ENCODE results near the gene KLF9. TPM values are rescaled to one million over a fixed set of nuclear protein-coding genes. Genes with fewer than 3 reads are reported as not detected.
A peak's percentile ranks its signal among the peaks of the same experiment; 100 is the strongest.

Gene KLF9
- polyA plus RNA-seq, result 1 to 10 TPM; 5.8 to 9.0 TPM

DNA sequence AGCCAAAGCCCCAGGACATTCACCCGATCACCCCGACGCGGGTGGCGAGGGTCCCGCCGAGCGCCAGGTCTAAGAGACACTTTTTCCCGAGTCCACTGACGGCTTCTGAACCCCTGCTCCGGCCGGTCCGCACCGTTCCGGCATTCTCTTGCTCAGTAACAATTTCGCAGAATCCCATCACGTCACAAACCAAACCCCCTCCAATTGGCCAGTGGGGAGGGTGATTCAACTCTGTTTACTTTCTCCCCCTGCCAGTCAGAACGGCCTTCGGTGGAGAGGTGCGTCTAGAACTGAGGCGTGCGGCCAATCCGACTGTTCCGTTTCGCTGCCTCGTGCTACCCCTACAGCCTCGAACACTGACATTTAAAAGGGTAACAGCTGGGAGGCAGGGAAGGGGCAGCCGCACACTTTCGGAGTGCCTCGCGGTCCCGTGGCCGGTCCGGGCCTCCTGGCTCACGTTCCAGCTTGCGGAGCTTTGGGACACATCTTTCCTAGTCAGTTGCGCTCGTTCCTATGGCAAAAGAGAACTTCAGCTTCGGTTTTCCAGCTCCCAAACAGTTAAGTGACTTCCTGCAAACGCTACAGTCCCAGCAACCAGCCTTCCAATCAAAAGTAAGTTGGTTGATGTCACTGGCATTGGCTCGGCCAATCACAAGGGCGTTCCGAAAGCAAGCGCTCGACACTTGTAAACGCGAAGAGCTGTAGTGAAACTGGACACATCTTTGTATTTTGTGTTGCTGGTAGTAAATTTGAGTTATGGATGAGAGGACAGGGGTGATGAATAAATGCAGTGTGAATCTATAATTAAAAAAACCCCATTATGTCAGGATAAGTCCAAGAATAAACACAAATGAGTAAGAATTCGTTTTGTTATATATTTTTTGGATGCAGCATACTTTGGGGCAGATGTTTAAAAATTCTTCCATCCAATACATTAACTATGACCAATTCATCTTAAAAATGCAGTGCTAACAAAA, at the start of gene KLF9:
TSS of gene KLF9 (minus strand) at position 859 of the 977 bp plus-strand sequence. CDS start 1,294 bp downstream, outside the sequence.
- H3K36me3 ChIP-seq (ENCODE audit: control insufficient read depth in 2 of 2, insufficient read depth in 2 of 2, low read length in 1 of 2), result no peaks in the 10 kb centered on the region
- H3K4me1 ChIP-seq (ENCODE audit: control insufficient read depth in 2 of 2, insufficient read depth in 2 of 2, low read length in 1 of 2), result no peaks in the 10 kb centered on the region
- H3K9me3 ChIP-seq (ENCODE audit: control insufficient read depth in 2 of 2, insufficient read depth in 1 of 2, low read depth in 1 of 2, low read length in 1 of 2), result no peaks in the 10 kb centered on the region
- WGBS, 2 donors, result 0% methylated on average over 48 of the region's 48 CpGs
- H3K27me3 ChIP-seq (ENCODE audit: control insufficient read depth in 1 of 2, insufficient read depth in 2 of 2, low read length in 2 of 2), result no peaks in the 10 kb centered on the region
- H3K27ac ChIP-seq (ENCODE audit: low read depth in 2 of 2, low read length in 1 of 2), result peak within 1 kb of the TSS; percentile 100
- peak within 1 kb of the TSS; percentile 60 to 99 for H3K4me3 ChIP-seq (ENCODE audit: low read depth in 1 of 2, low read length in 2 of 2)

DNA sequence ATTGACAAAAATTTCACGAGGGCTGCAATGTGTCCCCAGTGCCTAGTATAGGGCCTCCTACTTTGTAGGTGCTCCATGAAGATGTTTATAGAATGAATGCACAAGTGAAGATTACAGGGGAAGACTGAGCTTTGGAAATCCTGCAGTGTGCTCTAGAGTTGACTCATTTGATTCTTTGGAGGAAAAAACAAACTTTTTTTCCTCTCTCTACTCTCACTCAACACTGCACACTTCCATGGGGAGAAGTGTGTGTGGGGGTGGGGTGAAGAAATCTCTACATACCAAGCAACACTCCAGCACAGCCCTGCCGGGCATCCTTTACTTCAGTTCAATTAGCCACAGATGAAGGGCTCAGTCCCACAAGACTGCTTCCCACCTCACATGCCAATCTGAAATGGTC, 49.4 kb upstream of the KLF9 start:
- WGBS, 2 donors, result 80 to 88% methylated on average over 2 of the region's 2 CpGs
- no peaks in the 10 kb centered on the region for H3K36me3 ChIP-seq (ENCODE audit: control insufficient read depth in 2 of 2, insufficient read depth in 2 of 2, low read length in 1 of 2)
- H3K27ac ChIP-seq (ENCODE audit: low read depth in 2 of 2, low read length in 1 of 2), result no peak overlapping the region
- no peaks in the 10 kb centered on the region for H3K4me1 ChIP-seq (ENCODE audit: control insufficient read depth in 2 of 2, insufficient read depth in 2 of 2, low read length in 1 of 2)
- no peak overlapping the region for H3K4me3 ChIP-seq (ENCODE audit: low read depth in 1 of 2, low read length in 2 of 2)
- H3K9me3 ChIP-seq (ENCODE audit: control insufficient read depth in 2 of 2, insufficient read depth in 1 of 2, low read depth in 1 of 2, low read length in 1 of 2), result no peaks in the 10 kb centered on the region
- no peaks in the 10 kb centered on the region for H3K27me3 ChIP-seq (ENCODE audit: control insufficient read depth in 1 of 2, insufficient read depth in 2 of 2, low read length in 2 of 2)

DNA sequence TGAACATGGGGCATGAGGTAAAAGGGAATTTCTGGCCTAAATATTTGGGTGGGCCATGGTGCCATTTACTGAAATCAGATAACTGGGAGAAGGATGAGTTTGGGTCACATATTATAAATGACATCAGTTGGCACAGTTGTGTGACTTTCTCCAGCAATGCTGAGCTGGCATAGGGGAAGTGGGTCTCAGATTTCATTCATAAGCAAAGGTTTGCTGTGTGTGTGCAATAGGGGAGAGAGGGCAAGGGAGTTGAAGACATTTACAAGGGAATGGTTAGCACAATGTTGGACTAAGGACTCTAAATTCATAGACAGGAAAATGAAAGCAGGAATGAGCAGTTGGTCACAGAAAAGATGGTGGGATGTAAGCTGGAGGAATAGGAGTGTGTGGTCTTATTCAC, 47.8 kb upstream of the KLF9 start:
- no peaks in the 10 kb centered on the region for H3K27me3 ChIP-seq (ENCODE audit: control insufficient read depth in 1 of 2, insufficient read depth in 2 of 2, low read length in 2 of 2)
- no peaks in the 10 kb centered on the region for H3K4me1 ChIP-seq (ENCODE audit: control insufficient read depth in 2 of 2, insufficient read depth in 2 of 2, low read length in 1 of 2)
- H3K27ac ChIP-seq (ENCODE audit: low read depth in 2 of 2, low read length in 1 of 2), result no peak overlapping the region
- no peaks in the 10 kb centered on the region for H3K36me3 ChIP-seq (ENCODE audit: control insufficient read depth in 2 of 2, insufficient read depth in 2 of 2, low read length in 1 of 2)
- H3K4me3 ChIP-seq (ENCODE audit: low read depth in 1 of 2, low read length in 2 of 2), result no peak overlapping the region
- no peaks in the 10 kb centered on the region for H3K9me3 ChIP-seq (ENCODE audit: control insufficient read depth in 2 of 2, insufficient read depth in 1 of 2, low read depth in 1 of 2, low read length in 1 of 2)

DNA sequence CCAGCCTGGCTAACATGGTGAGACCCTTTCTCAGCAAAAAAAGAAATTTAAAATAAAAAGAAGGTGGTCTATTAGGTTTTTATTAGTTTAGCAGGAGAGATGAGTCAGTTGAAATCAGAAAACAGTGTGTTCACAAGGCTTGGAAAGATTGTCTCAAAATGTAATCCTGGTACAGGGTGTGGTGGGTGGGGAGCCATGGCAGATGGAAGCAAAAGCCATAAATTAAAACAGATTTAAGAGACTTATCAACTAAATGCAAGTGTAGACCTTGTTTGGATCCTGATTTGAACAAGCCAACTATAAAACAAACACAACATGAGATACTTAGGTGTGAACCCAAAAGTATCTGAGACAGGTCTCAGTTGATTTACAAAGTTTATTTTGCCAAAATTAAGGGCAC, 42.8 kb upstream of the KLF9 start:
- H3K27ac ChIP-seq (ENCODE audit: low read depth in 2 of 2, low read length in 1 of 2), result no peak overlapping the region
- no peaks in the 10 kb centered on the region for H3K9me3 ChIP-seq (ENCODE audit: control insufficient read depth in 2 of 2, insufficient read depth in 1 of 2, low read depth in 1 of 2, low read length in 1 of 2)
- H3K4me3 ChIP-seq (ENCODE audit: low read depth in 1 of 2, low read length in 2 of 2), result no peak overlapping the region
- peaks cover 0 to 4% of the 10 kb centered on the region in 2 donors for H3K4me1 ChIP-seq (ENCODE audit: control insufficient read depth in 2 of 2, insufficient read depth in 2 of 2, low read length in 1 of 2)
- no peaks in the 10 kb centered on the region for H3K27me3 ChIP-seq (ENCODE audit: control insufficient read depth in 1 of 2, insufficient read depth in 2 of 2, low read length in 2 of 2)
- no peaks in the 10 kb centered on the region for H3K36me3 ChIP-seq (ENCODE audit: control insufficient read depth in 2 of 2, insufficient read depth in 2 of 2, low read length in 1 of 2)

DNA sequence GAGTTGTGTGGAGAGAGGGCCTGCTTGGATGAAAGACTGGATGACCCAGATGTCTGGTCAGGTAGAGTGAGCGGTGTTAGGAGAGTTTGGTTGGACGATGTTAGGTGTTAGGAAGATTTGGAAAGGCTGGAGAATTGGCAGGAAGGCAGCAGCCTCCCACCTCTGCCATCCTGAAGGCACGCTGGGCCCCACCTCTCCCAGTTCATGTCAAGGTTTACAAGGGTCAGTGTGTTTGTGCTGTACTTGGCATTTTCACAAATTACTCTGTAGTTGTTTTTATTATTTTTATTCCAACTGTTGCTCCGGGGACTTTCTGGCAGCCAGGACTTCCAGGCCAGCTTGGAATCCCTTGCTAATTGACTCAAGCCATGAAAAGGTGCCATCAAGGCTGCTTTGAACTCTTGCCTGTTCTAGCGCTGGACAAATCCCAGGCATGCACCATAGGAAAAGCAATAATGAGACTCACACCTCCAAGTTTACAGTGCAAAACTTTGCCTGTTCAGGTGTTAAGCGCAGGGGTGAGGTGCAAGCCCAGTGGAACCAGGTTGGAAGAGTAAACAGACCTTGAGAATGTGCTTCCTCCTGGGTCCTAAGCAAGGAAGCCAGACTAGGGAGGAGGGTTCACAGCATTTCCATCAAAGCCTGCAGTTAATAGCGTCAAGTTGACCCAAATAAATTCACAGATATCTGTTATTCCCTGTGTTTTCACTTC, 41.7 kb upstream of the KLF9 start:
- 60 to 76% methylated on average over 7 of the region's 7 CpGs for WGBS, 2 donors
- Histone ChIP-seq H3K4me1 (ENCODE audit: control insufficient read depth in 2 of 2, insufficient read depth in 2 of 2, low read length in 1 of 2) (peaks cover 0 to 4% of the 10 kb centered on the region in 2 donors), H3K36me3 (ENCODE audit: control insufficient read depth in 2 of 2, insufficient read depth in 2 of 2, low read length in 1 of 2) (no peaks in the 10 kb centered on the region), H3K9me3 (ENCODE audit: control insufficient read depth in 2 of 2, insufficient read depth in 1 of 2, low read depth in 1 of 2, low read length in 1 of 2) (no peaks in the 10 kb centered on the region), H3K27ac (ENCODE audit: low read depth in 2 of 2, low read length in 1 of 2) (no peak overlapping the region), H3K4me3 (ENCODE audit: low read depth in 1 of 2, low read length in 2 of 2) (no peak overlapping the region), H3K27me3 (ENCODE audit: control insufficient read depth in 1 of 2, insufficient read depth in 2 of 2, low read length in 2 of 2) (no peaks in the 10 kb centered on the region)

DNA sequence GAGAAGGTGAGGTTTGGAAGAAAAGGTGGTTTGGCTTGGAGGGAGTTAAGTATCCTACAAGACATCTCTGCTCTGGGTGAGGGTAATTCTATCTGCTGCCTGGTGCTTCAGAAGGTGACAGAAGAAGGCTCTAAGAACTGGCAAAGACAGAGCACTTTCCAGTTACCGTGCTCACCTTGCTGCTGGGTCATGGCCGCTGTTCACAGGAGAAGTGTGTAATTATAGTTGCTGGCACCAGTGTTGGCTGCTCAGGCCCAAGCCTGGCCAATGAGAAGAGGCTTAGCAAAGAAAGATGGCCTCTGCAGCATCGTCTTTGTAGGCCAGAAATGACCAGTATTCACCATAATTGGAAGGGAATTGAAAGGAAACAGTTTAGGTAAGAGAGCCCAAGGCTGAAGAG, 37.9 kb upstream of the KLF9 start:
- WGBS, 2 donors, result 94 to 95% methylated on average over 3 of the region's 3 CpGs
- H3K9me3 ChIP-seq (ENCODE audit: control insufficient read depth in 2 of 2, insufficient read depth in 1 of 2, low read depth in 1 of 2, low read length in 1 of 2), result no peaks in the 10 kb centered on the region
- H3K27ac ChIP-seq (ENCODE audit: low read depth in 2 of 2, low read length in 1 of 2), result no peak overlapping the region
- H3K4me1 ChIP-seq (ENCODE audit: control insufficient read depth in 2 of 2, insufficient read depth in 2 of 2, low read length in 1 of 2), result peaks cover 0 to 4% of the 10 kb centered on the region in 2 donors
- no peak overlapping the region for H3K4me3 ChIP-seq (ENCODE audit: low read depth in 1 of 2, low read length in 2 of 2)
- no peaks in the 10 kb centered on the region for H3K36me3 ChIP-seq (ENCODE audit: control insufficient read depth in 2 of 2, insufficient read depth in 2 of 2, low read length in 1 of 2)
- H3K27me3 ChIP-seq (ENCODE audit: control insufficient read depth in 1 of 2, insufficient read depth in 2 of 2, low read length in 2 of 2), result no peaks in the 10 kb centered on the region

DNA sequence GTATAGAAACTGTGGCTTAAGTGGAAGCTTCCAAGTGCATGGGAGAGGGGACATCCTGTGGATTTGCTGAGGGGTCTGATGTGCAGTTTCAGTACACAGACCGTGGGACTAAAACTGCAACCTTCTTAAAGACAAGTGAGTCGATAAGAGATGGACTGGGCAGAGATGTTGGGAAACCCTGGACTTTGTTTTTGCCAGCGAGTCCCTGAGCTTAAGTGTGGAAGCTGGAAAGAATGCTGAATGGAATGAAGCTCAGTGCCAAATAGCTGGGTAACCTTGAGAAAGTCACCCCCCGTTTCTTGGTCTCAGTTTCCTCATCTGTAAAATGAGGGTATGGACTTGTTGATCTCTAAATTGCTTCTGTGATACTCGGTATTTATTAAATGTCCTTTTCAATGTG, 37.3 kb upstream of the KLF9 start:
- Histone ChIP-seq H3K36me3 (ENCODE audit: control insufficient read depth in 2 of 2, insufficient read depth in 2 of 2, low read length in 1 of 2) (no peaks in the 10 kb centered on the region), H3K9me3 (ENCODE audit: control insufficient read depth in 2 of 2, insufficient read depth in 1 of 2, low read depth in 1 of 2, low read length in 1 of 2) (no peaks in the 10 kb centered on the region), H3K4me3 (ENCODE audit: low read depth in 1 of 2, low read length in 2 of 2) (no peak overlapping the region), H3K27me3 (ENCODE audit: control insufficient read depth in 1 of 2, insufficient read depth in 2 of 2, low read length in 2 of 2) (no peaks in the 10 kb centered on the region), H3K4me1 (ENCODE audit: control insufficient read depth in 2 of 2, insufficient read depth in 2 of 2, low read length in 1 of 2) (peaks cover 0 to 4% of the 10 kb centered on the region in 2 donors), H3K27ac (ENCODE audit: low read depth in 2 of 2, low read length in 1 of 2) (no peak overlapping the region)
- 82 to 88% methylated on average over 5 of the region's 5 CpGs for WGBS, 2 donors

DNA sequence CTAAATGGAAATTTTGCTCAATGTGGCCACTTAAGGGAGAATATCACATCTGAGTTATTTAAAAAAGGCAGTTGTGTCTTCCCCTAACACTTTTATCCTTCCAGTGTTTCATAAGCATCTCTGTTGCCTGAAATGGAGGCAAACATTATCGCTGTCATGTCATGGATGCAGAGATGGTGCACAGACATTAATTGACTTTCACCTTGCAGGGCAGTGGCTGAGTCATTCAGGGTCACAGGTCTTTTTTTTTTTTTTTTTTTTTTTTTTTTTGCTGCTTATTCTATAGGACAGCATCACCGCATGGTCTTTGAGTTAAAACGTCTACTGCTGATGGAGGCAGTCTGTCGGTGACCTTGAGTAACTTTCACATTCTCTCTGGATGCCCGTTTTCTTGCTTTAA, 36.3 kb upstream of the KLF9 start:
- Histone ChIP-seq H3K27me3 (ENCODE audit: control insufficient read depth in 1 of 2, insufficient read depth in 2 of 2, low read length in 2 of 2) (no peaks in the 10 kb centered on the region), H3K9me3 (ENCODE audit: control insufficient read depth in 2 of 2, insufficient read depth in 1 of 2, low read depth in 1 of 2, low read length in 1 of 2) (no peaks in the 10 kb centered on the region), H3K27ac (ENCODE audit: low read depth in 2 of 2, low read length in 1 of 2) (no peak overlapping the region), H3K4me3 (ENCODE audit: low read depth in 1 of 2, low read length in 2 of 2) (no peak overlapping the region), H3K4me1 (ENCODE audit: control insufficient read depth in 2 of 2, insufficient read depth in 2 of 2, low read length in 1 of 2) (no peaks in the 10 kb centered on the region), H3K36me3 (ENCODE audit: control insufficient read depth in 2 of 2, insufficient read depth in 2 of 2, low read length in 1 of 2) (no peaks in the 10 kb centered on the region)
- 83 to 90% methylated on average over 5 of the region's 5 CpGs for WGBS, 2 donors

DNA sequence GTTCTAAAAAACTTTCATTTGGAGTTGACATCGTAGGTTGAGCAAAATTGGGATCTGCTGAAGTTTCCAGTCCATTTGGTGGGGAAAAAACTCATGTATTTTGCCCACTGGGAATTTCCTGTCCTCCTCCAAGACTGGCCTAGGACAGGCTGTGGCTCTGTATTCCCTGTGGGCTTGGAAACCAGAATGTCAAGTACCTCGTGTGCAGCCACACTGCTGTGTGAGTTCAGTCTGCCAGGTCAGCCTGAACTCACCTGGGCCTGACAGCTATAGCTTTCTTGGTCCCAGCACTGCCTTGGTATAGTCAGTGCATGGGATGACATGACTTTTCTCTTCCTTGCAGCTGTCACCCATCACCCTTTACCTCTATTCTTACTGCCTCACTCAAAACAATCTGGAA, 35.0 kb upstream of the KLF9 start:
- Histone ChIP-seq H3K27ac (ENCODE audit: low read depth in 2 of 2, low read length in 1 of 2) (no peak overlapping the region), H3K4me3 (ENCODE audit: low read depth in 1 of 2, low read length in 2 of 2) (no peak overlapping the region), H3K36me3 (ENCODE audit: control insufficient read depth in 2 of 2, insufficient read depth in 2 of 2, low read length in 1 of 2) (no peaks in the 10 kb centered on the region), H3K4me1 (ENCODE audit: control insufficient read depth in 2 of 2, insufficient read depth in 2 of 2, low read length in 1 of 2) (no peaks in the 10 kb centered on the region), H3K27me3 (ENCODE audit: control insufficient read depth in 1 of 2, insufficient read depth in 2 of 2, low read length in 2 of 2) (no peaks in the 10 kb centered on the region), H3K9me3 (ENCODE audit: control insufficient read depth in 2 of 2, insufficient read depth in 1 of 2, low read depth in 1 of 2, low read length in 1 of 2) (no peaks in the 10 kb centered on the region)
- 64 to 71% methylated on average over 2 of the region's 2 CpGs for WGBS, 2 donors
